Stomach (tissue), 9 donors: ENCODE measurements around the gene SYTL1. TPM values are rescaled to one million over a fixed set of nuclear protein-coding genes. Genes with fewer than 3 reads are reported as not detected.
A peak's percentile ranks its signal among the peaks of the same experiment; 100 is the strongest.

Experiments used
- DNase-seq, 2 donors: peaks; one replicate each; pipeline versions ENCODE4 v3.0.0 to v3.0.0-alpha.2; 2013 to 2019
- H3K27ac ChIP-seq, 5 donors: fragments of 200-600 bp in 4 of 5; sonication (generic) in 4 of 5; one replicate each; pipeline ENCODE4 v1.5.1; 2013 to 2019; ENCODE audit warnings: mild to moderate bottlenecking in 1 of 5, moderate library complexity in 1 of 5
- H3K27me3 ChIP-seq, 3 donors: fragments of 200-600 bp; sonication (generic); one replicate each; pipeline ENCODE4 v1.5.1; 2017 to 2019; ENCODE audit warnings: mixed run types in 1 of 3
- H3K36me3 ChIP-seq, 4 donors: fragments of 200-600 bp; sonication (generic); 1 replicate in 3 of 4; 2 replicates in 1 of 4; pipeline ENCODE4 v1.5.1; 2016 to 2019
- H3K4me1 ChIP-seq, 4 donors: fragments of 200-600 bp; sonication (generic); one replicate each; pipeline ENCODE4 v1.5.1; 2016 to 2019
- H3K4me3 ChIP-seq, 4 donors: fragments of 200-600 bp; sonication (generic) in 3 of 4; one replicate each; pipeline ENCODE4 v1.5.1; 2016 to 2019; ENCODE audit warnings: mild to moderate bottlenecking in 1 of 4
- H3K9me3 ChIP-seq, 4 donors: fragments of 200-600 bp; sonication (generic); one replicate each; pipeline ENCODE4 v1.5.1; 2016 to 2019
- CTCF ChIP-seq, 7 experiments: fragments of 450-650 bp in 4 of 7; fragments of 200-600 bp in 3 of 7; sonication (generic) in 3 of 7; IDR thresholded peaks; one replicate each; pipeline ENCODE4 v1.5.1; 2016 to 2019; ENCODE audit warnings: antibody characterized with exemption in 7 of 7, control low read depth in 2 of 7, mild to moderate bottlenecking in 1 of 7
- EP300 ChIP-seq: sonication (generic); formaldehyde crosslinking; IDR thresholded peaks from one replicate; pipeline ENCODE4 v1.6.1; 2017; ENCODE audit warnings: antibody characterized with exemption
- POLR2A ChIP-seq, 4 donors: fragments of 450-650 bp; IDR thresholded peaks; one replicate each; pipeline ENCODE4 v1.6.1; 2016; ENCODE audit warnings: antibody characterized with exemption in 4 of 4, control low read depth in 2 of 4, mild to moderate bottlenecking in 1 of 4, moderate library complexity in 1 of 4
- POLR2AphosphoS5 ChIP-seq, 3 donors: sonication (generic); formaldehyde crosslinking; IDR thresholded peaks; one replicate each; pipeline ENCODE4 v1.6.1; 2016; ENCODE audit warnings: antibody characterized with exemption in 3 of 3
- WGBS, 5 donors: extraction: QIAGEN DNeasy Blood & Tissue Kit in 3 of 5; methylation state at CpG; one replicate each; pipeline versions ENCODE4 v1.1.5 to v1.1.7; 2013 to 2018; 5-methylcytosine and 5-hydroxymethylcytosine counted together
- intact Hi-C: fragments of 100-400 bp; cut with DNase I; formaldehyde crosslinking; loops from one replicate; pipeline ENCODE4 v1.15.1; 2023; ENCODE audit warnings: low total_unique reads
- polyA plus RNA-seq, 3 donors: library from polyadenylated mRNA; stranded (reverse); fragments of 200-250 nt; gene quantifications; one replicate each; pipeline ENCODE4 v1.2.3, GENCODE V29; 2013
- total RNA-seq, 5 donors: library from RNA; depleted of rRNA; stranded (reverse); fragments of >200 nt; gene quantifications; one replicate each; pipeline versions ENCODE4 v1.1.0 to v1.2.3, GENCODE V29; 2014 to 2016
- donor health status: healthy with polysubstance abuse.
- donor health status: Bipolar disorder and iron deficiency.
- donor health status: healthy.

The SYTL1 gene
- total and polyA plus RNA-seq, 8 donors: 15.6 to 222 (median 58.2) TPM

- Histone ChIP-seq H3K27ac (peak overlapping the region in 4 of 5 donors; percentile 85 to 90 (median 88)), H3K27me3 (no peaks in the 10 kb centered on the region), H3K36me3 (peaks cover 56 to 96% (median 92%) of the 10 kb centered on the region in 4 donors), H3K9me3 (no peaks in the 10 kb centered on the region), H3K4me3 (no peak overlapping the region), H3K4me1 (peaks cover 15 to 51% (median 31%) of the 10 kb centered on the region in 4 donors)
- DNase-seq: no peak
- intact Hi-C loops: loop anchor here (5.0 to 10.0 kb wide), 2 partner anchors 91 to 304 kb away; partner anchors contain the start of genes AHDC1 and GPR3
- TF ChIP-seq CTCF (IDR thresholded peaks at IDR 0.05): peak in 1 of 7 experiments; percentile 21
- no peak for TF ChIP-seq EP300
- WGBS, 5 donors: 73 to 82% (median 78%) methylated on average over 8 of the region's 8 CpGs
Observed at GRCh38 chr1:27301052-27301422, 40.8 kb upstream of the SYTL1 start.

- H3K27ac ChIP-seq: peak overlapping the region in 3 of 5 donors; percentile 88 to 90 (median 88)
Observed at GRCh38 chr1:27301582-27302199, 40.1 kb upstream of the SYTL1 start.

GRCh38 chr1:27302612-27303011 is 39.2 kb upstream of the SYTL1 start:
- WGBS, 5 donors: 92 to 100% (median 97%) methylated on average over 1 to 2 of the region's 2 CpGs
- intact Hi-C loops: loop anchor here (5.0 to 10.0 kb wide), 2 partner anchors 90 to 302 kb away; partner anchors contain the start of genes AHDC1 and GPR3
- no peaks in the 10 kb centered on the region for H3K9me3 ChIP-seq
- no peak for DNase-seq
- TF ChIP-seq EP300 (no peak), POLR2A (IDR thresholded peaks at IDR 0.05) (no peak), CTCF (IDR thresholded peaks at IDR 0.05) (no peak), POLR2AphosphoS5 (IDR thresholded peaks at IDR 0.05) (no peak)
- peak overlapping the region in 1 of 5 donors; percentile 90 for H3K27ac ChIP-seq
- H3K4me3 ChIP-seq: no peak overlapping the region
- H3K36me3 ChIP-seq: peaks cover 49 to 98% (median 93%) of the 10 kb centered on the region in 4 donors
- peaks cover 15 to 41% (median 29%) of the 10 kb centered on the region in 4 donors for H3K4me1 ChIP-seq
- no peaks in the 10 kb centered on the region for H3K27me3 ChIP-seq

More at GRCh38 chr1:27301582-27302199, 40.1 kb upstream of the SYTL1 start:
- H3K4me1 ChIP-seq: peaks cover 15 to 51% (median 31%) of the 10 kb centered on the region in 4 donors
- peaks cover 55 to 97% (median 93%) of the 10 kb centered on the region in 4 donors for H3K36me3 ChIP-seq
- 80 to 85% (median 84%) methylated on average over 10 of the region's 10 CpGs for WGBS, 5 donors
- TF ChIP-seq CTCF (IDR thresholded peaks at IDR 0.05): no peak
- no peak for TF ChIP-seq EP300
- TF ChIP-seq POLR2A (IDR thresholded peaks at IDR 0.05): no peak
- TF ChIP-seq POLR2AphosphoS5 (IDR thresholded peaks at IDR 0.05): no peak
- H3K27me3 ChIP-seq: no peaks in the 10 kb centered on the region
- DNase-seq: no peak
- no peak overlapping the region for H3K4me3 ChIP-seq
- no peaks in the 10 kb centered on the region for H3K9me3 ChIP-seq
- intact Hi-C loops: loop anchor here (5.0 to 10.0 kb wide), 2 partner anchors 91 to 303 kb away; partner anchors contain the start of genes AHDC1 and GPR3

GRCh38 chr1:27303509-27303908 is 38.3 kb upstream of the SYTL1 start:
- TF ChIP-seq POLR2A (IDR thresholded peaks at IDR 0.05) (no peak), CTCF (IDR thresholded peaks at IDR 0.05) (no peak), POLR2AphosphoS5 (IDR thresholded peaks at IDR 0.05) (no peak), EP300 (no peak)
- intact Hi-C loops: loop anchor here (5.0 to 10.0 kb wide), 2 partner anchors 89 to 301 kb away; partner anchors contain the start of genes AHDC1 and GPR3
- DNase-seq: no peak
- no peak overlapping the region for H3K4me3 ChIP-seq
- H3K9me3 ChIP-seq: no peaks in the 10 kb centered on the region
- H3K27me3 ChIP-seq: no peaks in the 10 kb centered on the region
- no peak overlapping the region for H3K27ac ChIP-seq
- WGBS, 5 donors: 86 to 93% (median 91%) methylated on average over 15 of the region's 15 CpGs
- H3K4me1 ChIP-seq: peaks cover 9 to 32% (median 24%) of the 10 kb centered on the region in 4 donors
- H3K36me3 ChIP-seq: peaks cover 40 to 94% (median 90%) of the 10 kb centered on the region in 4 donors
